HT-29 (cell line): ENCODE measurements around the gene MAPK10. TPM values are rescaled to one million over a fixed set of nuclear protein-coding genes. Genes with fewer than 3 reads are reported as not detected.

Source experiments
- small RNA-seq: library from RNA; depleted of rRNA; stranded (forward); fragments of <200 nt; gene quantifications from one replicate; pipeline ENCODE3, GENCODE V24; 2014
- total RNA-seq: library from RNA; depleted of rRNA; stranded (reverse); fragments of >200 nt; shearing (Covaris generic); gene quantifications from 2 replicates; pipeline ENCODE4 v1.2.3, GENCODE V29; 2014; rRNA removed

The MAPK10 gene
- total RNA-seq, 1 experiment from 2014 or later: 0.51 TPM

Small RNA genes within 50 kb of the gene (small RNA-seq; reads per million reads assigned to genes)
- not detected for gene RN7SKP96

Other genes starting within 250 kb of the MAPK10 start
- 6.1 and 8.9 TPM in 2 replicates for gene PTPN13, start 234.3 kb upstream of the MAPK10 start, total RNA-seq